AML-193 (cell line): Measurements from ENCODE around the gene KRT16.
"Not testable (repeated sequence)": the region's sequence is repeated elsewhere in the genome, so short reads cannot be mapped to it uniquely, and the experiment has no call there.

Experiments
- DNase-seq, 2 experiments: peaks; one replicate each; lab custom pipeline; 2025; lab: John Stamatoyannopoulos, UW

KRT16 gene

DNA sequence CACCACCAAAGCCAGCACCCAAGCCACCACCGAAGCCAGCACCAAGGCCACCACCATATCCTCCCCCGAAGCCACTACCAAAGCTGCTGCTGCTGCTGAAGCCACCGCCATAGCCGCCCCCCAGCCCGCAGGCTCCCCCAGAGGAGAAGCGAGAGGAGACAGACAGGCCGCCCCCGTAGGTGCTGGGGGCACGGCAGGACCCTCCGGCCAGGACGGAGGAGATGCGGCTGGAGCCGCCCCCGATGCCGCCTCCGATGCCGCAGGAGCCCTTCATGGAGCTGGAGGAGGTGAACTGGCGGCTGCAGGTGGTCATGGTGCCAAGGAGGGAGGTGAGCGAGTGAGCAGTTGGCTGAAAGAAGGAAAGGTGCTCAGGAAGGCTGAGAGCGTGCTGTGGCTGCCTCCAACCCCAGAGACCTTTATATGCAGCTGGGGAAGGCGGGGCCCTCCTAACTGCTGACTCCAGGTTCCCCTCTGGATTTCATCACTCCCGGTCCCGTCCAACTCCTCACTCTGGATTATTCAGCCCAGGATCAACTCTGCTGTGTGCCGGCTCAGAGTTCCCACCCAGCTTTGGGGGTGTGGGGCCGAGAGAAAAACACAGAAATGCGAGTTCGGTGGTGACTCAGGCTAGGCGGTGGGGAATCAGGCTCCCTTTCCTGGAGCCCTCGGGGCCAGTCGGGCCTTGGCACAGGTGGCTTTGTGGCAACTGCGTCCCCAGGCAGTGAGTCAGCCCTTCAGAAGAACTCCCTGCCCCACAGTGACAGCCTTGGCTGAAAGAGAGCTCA, at the start of gene KRT16:
Gene KRT16 (minus strand): TSS at position 392 of the 785 bp plus-strand sequence. CDS start 79 bp downstream, at position 313.
- DNase-seq, result not testable (repeated sequence)

DNA sequence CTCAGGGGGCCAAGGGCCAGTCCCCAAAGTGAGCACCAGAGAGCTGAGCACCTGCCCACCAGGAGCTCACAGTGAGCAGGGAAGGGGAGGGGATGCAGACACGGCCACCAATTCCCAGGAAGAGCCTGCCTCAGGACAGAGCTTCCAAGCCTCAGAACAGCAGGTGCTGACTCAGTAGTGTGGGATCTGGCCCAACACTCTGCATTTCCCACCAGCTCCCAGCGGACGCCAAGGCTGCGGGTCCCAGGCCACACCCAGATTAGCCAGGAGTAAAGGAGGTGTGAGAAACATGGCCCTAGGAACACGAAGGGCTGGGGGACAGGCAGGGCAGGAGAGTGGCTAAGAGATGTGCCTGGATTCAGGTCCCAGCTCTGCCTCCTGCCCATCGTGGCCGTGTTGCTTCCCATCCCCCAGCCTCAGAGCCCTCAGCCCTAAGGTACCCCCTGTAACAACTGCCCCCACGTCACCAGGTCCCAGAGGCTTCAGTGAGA, 47.7 kb upstream of the KRT16 start:
- no peak for DNase-seq

DNA sequence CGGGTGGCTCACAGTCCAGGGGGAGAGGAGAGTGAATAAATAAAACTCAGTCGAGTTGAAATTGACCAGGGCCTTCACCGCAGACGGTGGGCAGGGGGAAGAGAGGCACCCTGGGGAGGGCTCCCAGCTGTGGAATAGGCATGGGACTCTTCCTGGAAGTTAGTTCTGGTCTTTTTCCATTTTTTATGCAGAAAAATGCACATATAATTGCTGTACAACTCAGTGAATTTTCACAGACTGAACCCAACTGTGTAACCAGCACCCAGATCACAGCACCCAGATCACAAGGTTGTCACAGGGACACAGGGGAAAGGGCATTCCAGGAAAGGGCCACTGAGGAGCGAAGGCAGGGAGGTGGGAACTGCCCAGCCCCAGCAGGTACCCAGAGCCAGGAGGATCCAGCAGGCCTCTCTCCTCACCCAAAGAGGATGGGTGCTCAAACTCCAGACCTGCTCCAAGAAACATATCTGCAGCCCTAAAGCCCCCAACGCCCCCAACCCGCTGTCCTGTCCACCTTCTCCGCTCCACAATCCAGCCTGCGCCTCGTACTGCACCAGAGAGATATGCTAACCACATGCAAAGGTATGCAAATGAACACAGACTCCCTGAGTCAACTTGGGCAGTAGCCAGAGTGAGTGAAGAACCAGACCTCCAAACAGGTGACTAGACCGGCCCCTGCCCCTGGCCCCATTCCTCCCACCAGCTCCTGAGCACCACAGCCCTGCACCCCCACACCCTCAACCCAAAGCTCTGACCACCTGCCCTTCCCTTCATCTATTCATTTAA, 47.1 kb upstream of the KRT16 start:
- DNase-seq, result no peak

DNA sequence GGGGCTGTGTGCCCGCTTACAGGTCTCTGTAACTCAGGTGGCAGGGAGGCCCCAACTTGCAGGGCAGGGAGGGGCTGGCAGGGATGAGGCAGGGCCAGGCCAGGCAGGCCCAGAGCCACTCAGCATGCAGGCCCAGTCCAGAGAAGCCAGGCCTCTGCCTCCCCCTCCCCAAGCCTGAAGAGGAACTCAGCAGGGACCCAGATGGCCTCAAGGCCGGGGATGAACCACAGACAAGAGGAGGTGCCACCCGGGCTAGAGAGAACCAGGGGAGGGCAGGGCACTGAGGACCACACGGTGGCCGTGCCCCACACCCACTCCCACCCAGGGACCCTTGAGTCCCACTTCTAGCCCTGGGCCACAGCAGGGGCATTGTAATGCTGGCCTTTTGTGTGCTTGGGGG, 46.3 kb upstream of the KRT16 start:
- no peak for DNase-seq

DNA sequence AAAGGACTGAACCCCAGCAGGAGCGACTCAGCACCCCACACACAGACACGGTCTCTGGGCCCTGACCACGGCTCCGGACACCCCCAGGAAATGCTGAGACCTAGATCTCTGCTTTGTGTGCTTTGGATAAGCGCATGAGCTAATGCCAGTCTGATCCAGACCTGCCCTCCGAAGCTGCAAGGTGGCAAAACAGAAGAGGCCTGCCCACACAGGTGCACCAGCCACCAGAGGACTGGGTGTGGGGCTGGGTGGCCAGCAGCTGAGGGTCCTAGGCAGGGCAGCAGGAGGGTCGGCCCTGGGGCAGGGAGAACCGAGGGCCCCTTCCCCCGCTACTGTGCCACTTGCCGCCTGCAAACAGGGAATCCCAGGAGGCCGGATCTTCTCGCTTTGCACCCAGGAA, 45.4 kb upstream of the KRT16 start:
- no peak for DNase-seq

DNA sequence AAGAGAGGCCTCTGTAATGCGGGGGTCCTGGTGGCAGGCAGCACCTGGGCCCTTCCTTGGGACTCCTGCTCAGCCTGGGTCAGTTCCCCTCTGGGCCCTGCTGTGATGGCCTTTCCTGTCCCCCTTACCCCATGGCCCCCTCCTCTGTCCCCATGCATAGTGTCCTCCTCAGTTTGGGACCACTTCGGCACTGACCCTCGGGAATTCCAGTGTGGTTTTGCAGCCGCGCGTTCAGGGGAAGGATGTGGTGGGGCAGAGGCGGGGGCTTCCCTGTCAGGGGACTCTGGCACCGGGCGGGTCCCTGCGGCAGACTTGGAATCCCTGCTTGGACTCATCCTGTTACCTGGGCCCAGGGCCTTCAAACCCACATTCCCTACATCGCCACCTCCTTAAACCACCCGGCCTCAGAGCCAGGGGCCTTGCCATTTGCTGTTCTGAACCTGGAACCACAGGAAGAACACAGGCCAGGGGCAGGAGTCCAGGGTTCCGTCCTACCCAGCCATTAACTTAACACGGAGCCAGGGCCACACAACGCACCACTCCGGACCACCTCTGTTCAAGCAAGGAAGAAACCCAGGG, 44.7 kb upstream of the KRT16 start:
- DNase-seq, result no peak

DNA sequence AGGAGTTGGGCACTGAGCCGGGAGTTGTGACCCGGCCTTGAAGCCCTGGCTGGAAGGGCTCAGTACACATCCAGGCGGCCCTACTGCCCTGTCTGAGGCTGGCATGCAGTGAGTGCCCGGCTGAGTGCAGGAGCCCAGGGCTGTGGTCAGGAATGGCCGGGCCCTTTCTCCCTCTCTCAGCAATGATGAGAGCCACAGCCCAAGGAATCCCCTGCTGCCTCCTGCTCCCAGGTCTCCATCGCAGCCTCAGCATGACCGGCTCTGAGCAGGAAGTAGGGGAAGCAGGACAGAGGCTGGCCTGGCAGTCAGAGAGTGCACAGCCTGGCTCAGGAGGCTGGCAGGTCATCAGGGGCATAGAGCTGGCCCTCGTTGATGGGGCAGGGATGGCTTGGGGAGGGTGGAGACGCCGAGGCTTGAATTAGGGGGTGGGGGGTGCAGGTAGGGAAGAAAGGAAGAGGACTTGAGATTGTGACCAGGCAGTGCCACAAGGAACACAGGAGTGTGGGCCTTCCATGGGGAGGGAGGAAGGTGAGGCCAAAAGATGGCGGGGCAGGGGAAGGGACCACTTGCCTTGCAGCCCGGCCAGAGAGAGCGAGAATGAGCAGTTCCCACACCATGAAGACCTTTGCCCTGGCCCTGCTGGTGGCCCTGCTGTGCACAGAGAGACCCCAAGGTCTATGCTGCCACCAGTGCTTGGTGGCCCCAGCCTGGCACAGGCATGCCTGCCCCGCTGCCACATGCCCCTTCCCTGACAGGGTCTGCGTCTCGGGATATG, 43.9 kb upstream of the KRT16 start:
- DNase-seq, result no peak

DNA sequence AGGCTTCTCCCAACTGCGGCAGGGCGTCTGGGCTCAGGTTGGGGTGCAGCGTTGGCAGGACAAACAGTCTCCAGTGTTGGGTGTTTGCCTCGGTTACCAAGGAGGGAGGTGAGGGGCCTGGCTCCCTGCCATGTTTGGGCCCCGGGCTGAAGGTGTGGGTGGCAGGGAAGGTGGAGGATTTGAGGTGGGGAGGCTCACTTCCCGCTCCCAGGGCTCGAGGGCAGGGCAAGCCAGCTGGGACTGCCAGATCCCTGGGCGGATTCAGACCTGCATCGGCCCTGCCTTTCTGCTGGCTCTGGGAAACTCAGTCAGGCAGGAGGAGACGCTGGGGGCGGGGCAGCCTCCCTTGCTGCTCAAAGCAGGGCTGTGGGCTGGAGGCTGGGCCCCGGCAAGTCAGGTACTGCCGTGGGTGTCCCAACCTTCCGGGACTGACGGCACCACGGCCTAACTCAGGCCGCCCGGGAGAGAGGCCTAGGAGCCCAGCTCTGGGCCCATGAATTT, 43.1 kb upstream of the KRT16 start:
- DNase-seq, result no peak

DNA sequence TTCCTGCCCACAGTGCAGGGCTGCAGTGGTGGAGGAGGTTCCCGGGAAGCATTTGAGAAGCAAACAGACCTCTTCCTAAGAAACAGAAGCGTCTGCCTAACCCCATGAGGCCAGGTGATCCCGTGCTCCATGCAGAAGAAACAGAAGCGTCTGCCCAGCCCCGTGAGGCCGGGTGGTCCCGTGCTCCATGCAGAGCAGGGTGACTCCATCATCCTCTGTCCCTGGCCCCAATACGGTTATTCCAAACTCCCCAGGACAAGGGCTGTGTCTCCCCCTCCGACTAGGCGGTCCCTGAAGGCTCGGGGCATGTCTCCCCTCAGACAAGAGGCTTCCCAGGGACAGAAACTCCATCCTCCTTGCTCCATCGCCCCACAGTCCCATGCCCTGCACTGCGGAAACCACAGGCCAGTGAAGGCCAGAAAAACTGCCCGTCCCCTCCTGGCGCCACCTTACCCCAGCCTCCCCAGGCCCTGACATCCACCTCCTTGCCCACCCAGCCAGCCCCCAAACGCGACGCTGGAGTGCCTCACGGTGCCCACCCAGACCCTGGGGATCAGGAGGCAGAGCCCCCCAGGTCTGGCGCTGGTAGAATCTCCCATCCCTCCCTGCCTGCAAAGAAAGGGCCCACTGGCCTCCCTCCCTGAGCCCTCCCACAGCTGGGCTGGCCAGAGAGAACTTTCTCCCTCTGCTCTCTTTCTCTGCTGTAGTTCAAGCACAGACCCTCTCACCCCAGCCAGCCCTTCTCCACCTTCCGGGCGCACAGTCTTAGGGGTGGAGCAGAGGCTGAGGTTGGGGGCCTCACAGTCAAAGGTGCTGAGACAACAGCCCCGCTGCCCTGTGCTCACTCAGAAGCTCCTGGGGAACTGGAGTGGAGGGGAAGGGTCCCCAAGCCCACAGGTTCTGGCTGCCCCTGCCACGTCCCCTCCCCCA, 42.4 kb upstream of the KRT16 start:
- DNase-seq, result no peak

DNA sequence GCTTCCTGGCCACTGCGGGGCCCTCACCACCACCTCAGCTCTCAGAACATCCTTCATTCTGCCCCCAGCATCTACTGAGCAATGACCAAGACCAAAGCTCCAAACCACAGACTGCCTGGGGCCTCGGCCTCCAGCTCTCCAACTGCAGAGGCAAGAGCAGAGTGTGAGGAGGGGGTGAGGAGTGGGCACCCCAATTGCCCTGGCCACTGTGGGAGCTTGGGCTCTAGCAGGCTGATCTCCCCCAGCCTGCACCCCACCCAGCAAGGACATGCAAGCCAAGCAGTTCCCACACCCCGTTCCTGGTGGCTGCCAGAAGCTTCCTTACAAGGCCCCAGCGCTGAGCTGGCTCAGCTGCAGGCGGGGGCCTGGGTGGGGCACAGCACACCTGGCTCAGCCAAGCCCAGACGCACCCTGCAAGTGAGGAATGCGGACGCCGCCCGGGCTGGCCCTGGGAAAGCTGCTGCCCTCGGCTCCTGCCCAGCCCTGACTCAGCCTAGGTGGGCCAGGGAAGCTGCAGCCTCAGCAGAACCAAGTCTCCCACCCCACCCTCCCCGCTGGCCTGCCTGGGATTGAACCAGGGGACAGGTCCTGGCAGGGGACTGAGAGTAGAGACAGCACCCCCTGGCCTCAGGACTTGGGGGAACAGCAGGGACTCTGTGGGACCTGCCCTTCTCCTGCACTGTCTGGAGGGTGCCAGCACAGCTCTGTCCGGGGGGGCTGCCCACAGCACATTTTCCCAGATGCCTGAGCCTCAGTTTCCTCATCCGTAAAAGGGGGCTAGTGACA, 41.5 kb upstream of the KRT16 start:
- DNase-seq, result no peak

DNA sequence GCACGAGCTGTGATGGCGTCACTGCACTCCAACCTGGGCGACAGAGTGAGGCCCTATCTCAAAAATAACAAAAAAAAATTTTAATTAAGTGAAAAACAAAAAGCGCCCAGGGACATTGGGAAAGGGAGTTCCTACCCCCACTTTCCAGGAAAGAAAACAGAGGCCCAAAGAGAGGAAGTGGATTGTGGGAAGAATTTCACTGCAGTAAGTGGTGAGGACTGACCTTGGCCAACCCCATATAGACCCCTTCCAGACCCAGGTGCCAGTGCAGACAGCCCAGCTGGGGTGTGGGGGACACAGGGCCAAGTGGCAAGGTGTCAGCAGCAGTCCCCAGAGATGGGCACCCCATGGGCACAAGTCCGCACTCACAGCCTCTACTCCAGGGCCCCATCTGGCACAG, 40.9 kb upstream of the KRT16 start:
- DNase-seq, result no peak

DNA sequence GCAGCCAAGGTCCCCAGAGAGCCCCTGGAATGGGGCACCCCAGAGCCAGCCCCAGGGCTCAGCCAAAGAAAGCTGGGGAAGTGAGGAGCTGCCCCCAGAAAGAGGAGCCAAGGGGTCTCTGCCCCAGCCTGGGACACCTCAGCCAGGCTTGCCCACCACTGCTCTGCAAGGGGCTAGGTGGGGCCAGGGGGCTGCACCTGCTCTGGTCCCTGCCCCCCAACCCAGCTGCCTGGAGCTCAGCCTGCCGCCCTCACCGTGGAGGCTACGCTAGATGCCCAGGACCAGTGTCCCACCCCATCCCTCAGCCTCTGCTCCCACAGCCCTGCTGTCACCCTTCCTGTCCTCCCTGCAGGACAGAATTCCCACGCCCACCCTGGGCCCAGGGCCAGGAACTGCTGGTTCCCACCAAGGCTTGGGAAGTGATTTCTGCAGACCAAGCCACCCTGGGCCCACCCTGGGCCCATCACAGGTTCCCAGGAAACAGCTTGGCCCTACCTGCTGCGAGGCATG, 39.9 kb upstream of the KRT16 start:
- DNase-seq, result no peak

DNA sequence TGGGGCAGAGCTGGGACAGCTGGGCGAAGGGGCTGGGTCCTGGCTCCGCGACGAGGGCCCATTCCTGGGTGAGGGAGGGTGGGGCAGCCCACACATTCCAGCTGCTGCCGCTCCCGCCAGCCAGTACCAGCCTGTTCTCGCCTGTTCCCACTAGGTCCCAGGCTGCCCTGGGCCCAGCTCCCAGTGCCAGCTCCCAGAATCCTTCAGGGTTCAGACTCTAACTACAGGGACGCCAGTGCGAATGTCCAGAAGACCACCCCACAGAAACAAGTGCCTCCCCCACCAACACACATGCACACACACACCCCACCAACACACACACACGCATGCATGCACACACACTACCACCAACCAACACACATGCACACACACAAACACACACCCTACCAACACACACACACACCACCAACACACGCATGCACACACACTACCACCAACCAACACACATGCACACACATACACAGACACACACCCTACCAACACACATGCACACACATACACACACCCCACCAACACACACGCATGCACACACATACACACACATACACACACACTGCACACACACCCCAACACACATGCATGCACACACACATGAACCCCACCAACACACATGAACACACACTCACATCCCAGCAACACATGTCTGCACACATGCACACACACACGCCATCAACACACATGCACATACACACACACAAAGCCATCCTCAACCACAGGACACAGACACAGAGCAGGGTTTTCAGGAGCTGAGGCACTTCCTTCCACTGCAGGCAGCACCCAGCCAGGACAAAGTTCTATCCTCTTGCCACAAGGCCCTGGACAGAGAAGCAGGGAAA, 39.3 kb upstream of the KRT16 start:
- no peak for DNase-seq

DNA sequence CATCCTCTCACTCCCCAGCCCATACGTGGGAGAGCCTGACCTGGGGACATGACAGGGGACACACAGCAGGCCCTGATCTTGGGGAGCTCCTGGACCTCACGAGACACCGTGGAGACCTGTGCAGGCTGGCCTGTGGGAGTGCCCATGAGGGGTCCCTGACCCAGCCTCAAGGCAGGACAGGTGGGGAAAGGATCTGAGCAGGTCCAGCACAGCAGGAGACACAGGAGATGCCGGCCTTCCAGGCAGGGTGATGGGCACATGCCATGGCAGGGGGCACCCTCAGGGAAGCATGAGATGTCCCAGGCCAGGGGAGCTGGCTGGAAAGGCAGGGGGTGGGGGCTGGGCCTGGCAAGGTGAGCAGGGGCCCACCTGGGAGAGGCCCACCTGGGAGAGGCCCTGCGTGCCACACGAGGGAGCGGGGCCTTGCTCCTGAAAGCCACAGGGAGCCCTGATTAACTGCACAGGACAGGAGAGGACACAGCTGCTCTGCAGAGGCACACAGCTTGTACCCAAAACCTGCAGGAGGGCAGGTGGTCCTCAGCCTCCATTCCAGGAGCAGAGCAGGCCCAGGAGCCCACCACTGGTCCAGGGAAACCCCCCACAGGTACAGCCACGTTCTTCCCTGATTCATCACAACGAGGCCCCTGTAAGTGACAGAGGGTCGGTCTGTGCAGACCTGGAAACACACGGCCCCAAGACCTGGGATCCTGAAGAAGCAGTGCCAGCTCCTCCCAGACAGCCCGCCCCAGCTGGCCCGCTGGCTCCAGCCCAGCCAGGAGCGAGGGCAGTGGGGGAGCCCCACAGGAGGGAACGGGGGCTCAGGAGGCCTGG, 38.4 kb upstream of the KRT16 start:
- DNase-seq, result no peak

DNA sequence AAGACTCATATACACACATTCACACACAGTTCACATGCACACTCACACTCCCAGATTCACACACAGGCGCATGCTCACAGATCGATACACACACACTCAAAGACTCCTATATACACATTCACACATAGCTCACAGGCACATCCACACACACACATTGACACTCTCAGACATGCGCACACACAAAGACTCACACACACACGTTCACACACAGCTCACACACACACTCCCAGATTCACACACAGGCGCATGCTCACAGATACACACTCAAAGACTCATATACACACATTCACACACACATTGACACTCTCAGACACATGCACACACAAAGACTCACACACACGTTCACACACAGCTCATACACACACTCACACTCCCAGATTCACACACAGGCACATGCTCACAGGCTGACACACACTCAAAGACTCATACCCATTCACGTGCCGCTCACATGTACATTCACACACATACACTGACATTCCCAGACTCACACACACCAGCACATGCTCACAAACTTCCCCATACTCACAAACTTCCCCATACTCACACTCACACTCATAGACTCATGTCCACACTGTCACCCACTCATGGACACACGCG, 37.5 kb upstream of the KRT16 start:
- DNase-seq, result no peak

DNA sequence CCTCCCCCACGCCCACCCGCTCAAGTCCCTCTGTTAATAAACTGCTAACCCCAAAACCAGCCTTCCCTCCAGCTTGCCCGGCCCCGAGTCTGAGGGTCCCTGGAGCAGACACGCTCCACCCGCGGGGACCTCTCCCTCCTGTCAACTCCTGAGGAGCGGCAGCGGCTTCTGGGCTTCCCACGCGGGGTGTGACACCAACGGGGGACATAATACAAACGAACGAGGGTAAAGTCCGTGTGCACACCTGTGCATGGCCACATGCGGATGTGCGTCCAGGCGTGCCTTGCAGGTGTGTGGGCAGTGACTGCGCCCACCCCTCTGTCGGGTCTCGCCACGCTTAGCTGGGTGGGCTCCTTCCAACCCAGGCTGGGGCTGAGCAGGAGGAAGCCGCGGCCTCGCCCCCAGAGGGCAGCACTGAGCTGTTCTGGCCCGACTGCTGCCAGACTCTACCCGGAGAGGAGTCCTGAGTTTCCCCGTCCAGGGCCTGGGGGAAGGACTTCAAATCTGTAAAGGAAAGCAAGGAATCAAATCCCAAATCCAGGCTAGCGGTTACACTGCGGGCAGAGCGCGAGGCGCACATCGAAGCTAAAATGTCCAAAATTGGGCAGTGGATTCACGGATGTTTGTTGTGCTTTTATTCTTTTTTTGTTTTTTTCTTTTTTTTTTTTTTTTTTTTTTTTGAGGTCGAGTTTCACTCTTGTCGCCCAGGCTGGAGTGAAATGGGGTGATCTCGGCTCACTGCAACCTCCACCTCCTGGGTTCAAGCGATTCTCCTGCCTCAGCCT, 36.0 kb upstream of the KRT16 start:
- peak; percentile 65 to 67 for DNase-seq
